Esophagus squamous epithelium (tissue), 5 donors: ENCODE measurements around the gene PCGF6. TPM values are rescaled to one million over a fixed set of nuclear protein-coding genes. Genes with fewer than 3 reads are reported as not detected.

Experiments used
- DNase-seq: peaks from one replicate; lab custom pipeline; 2025; lab: John Stamatoyannopoulos, UW
- H3K27ac ChIP-seq, 4 donors: fragments of 200-600 bp; sonication (generic); one replicate each; pipeline ENCODE4 v1.5.1; 2016 to 2019; ENCODE audit warnings: mild to moderate bottlenecking in 1 of 4
- H3K27me3 ChIP-seq, 4 donors: fragments of 200-600 bp; sonication (generic); 1 replicate in 3 of 4; 2 replicates in 1 of 4; pipeline versions ENCODE4 v1.5.1 to v1.6.0; 2017 to 2021; ENCODE audit warnings: antibody characterized with exemption in 1 of 4
- H3K36me3 ChIP-seq, 3 donors: fragments of 200-600 bp; sonication (generic); one replicate each; pipeline ENCODE4 v1.5.1; 2016 to 2019
- H3K4me1 ChIP-seq, 3 donors: fragments of 200-600 bp; sonication (generic); one replicate each; pipeline ENCODE4 v1.5.1; 2017 to 2019
- H3K4me3 ChIP-seq, 4 donors: fragments of 200-600 bp; sonication (generic); 1 replicate in 3 of 4; 2 replicates in 1 of 4; pipeline ENCODE4 v1.5.1; 2016 to 2019; ENCODE audit warnings: mild to moderate bottlenecking in 2 of 4, moderate library complexity in 1 of 4
- H3K9me3 ChIP-seq, 3 donors: fragments of 200-600 bp; sonication (generic); one replicate each; pipeline ENCODE4 v1.5.1; 2016 to 2019
- POLR2A ChIP-seq, 4 donors: fragments of 450-650 bp; IDR thresholded peaks; one replicate each; pipeline ENCODE4 v1.6.1; 2017; ENCODE audit warnings: antibody characterized with exemption in 4 of 4, mild to moderate bottlenecking in 4 of 4, moderate library complexity in 3 of 4
- WGBS, 2 donors: methylation state at CpG; one replicate each; pipeline ENCODE4 v1.1.5; 2018; 5-methylcytosine and 5-hydroxymethylcytosine counted together
- intact Hi-C: fragments of 100-400 bp; cut with DNase I; formaldehyde crosslinking; loops from one replicate; pipeline ENCODE4 v1.15.0; 2022
- total RNA-seq, 4 donors: library from RNA; depleted of rRNA; stranded (reverse); fragments of >200 nt; gene quantifications; one replicate each; pipeline ENCODE4 v1.1.0, GENCODE V29; 2016
- TF ChIP-seq, protein P1 (sequence below), 6 experiments: fragments of 450-650 bp in 4 of 6; fragments of 200-600 bp in 2 of 6; sonication (generic) in 2 of 6; IDR thresholded peaks; one replicate each; pipeline ENCODE4 v1.5.1; 2016 to 2019; ENCODE audit warnings: antibody characterized with exemption in 6 of 6, mild to moderate bottlenecking in 4 of 6, moderate library complexity in 4 of 6
- donor health status: DM: yes; HTN: yes; CAD: no.

The PCGF6 gene
- total RNA-seq, 4 donors from 2014 or later, result 3.3 to 11.3 (median 7.8) TPM

DNA sequence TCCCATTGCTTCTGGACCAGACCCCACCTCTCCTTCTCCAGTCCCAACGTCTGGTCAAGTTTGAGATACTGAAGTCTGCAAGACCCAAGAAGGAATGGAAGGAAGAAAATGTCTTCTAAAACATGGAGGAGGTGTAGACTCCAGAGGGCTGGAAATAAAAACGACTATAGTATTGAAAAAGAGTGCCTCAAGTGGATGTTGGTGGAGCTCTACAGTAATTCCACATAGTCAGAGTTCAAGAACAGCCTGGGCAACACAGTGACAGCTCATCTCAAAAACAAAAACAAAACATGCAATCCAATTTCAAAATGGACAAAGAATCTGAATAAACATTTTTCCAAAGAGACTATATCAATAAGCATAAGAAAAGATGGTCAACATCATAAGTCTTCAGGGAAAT, 2.3 kb upstream of the PCGF6 start:
- intact Hi-C loops, result no loop called here
- no peak overlapping the region for H3K27ac ChIP-seq
- TF ChIP-seq POLR2A (IDR thresholded peaks at IDR 0.05), result no peak
- H3K27me3 ChIP-seq, result no peaks in the 10 kb centered on the region
- peaks cover 0 to 6% (median 0%) of the 10 kb centered on the region in 3 donors for H3K36me3 ChIP-seq
- peaks cover 3 to 24% (median 7%) of the 10 kb centered on the region in 3 donors for H3K4me1 ChIP-seq
- WGBS, 2 donors, result 33 to 35% methylated on average over 2 of the region's 2 CpGs
- no peak overlapping the region for H3K4me3 ChIP-seq
- no peak for DNase-seq
- no peaks in the 10 kb centered on the region for H3K9me3 ChIP-seq

DNA sequence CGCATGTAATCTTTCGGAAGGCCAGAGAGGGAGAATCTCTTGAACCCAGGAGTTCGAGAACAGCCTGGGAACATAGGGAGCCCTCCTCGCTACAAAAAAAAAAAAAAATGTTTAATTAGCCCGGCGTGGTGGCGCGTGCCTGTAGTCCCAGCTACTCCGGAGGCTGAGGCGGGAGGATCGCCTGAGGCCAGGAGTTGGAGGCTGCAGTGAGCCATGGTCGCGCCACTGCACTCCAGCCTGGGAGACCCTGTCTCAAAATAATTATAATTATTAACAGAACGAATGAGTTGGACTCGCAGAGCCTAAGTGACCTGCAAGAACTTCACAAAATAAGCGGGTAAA, 794 bp downstream of the PCGF6 start:
- intact Hi-C loops, result no loop called here
- no peaks in the 10 kb centered on the region for H3K27me3 ChIP-seq
- no peaks in the 10 kb centered on the region for H3K9me3 ChIP-seq
- no peak for TF ChIP-seq POLR2A (IDR thresholded peaks at IDR 0.05)
- TF ChIP-seq, protein P1, sequence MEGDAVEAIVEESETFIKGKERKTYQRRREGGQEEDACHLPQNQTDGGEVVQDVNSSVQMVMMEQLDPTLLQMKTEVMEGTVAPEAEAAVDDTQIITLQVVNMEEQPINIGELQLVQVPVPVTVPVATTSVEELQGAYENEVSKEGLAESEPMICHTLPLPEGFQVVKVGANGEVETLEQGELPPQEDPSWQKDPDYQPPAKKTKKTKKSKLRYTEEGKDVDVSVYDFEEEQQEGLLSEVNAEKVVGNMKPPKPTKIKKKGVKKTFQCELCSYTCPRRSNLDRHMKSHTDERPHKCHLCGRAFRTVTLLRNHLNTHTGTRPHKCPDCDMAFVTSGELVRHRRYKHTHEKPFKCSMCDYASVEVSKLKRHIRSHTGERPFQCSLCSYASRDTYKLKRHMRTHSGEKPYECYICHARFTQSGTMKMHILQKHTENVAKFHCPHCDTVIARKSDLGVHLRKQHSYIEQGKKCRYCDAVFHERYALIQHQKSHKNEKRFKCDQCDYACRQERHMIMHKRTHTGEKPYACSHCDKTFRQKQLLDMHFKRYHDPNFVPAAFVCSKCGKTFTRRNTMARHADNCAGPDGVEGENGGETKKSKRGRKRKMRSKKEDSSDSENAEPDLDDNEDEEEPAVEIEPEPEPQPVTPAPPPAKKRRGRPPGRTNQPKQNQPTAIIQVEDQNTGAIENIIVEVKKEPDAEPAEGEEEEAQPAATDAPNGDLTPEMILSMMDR (IDR thresholded peaks at IDR 0.05), result no peak
- peak overlapping the region; percentile 79 to 90 (median 82) for H3K27ac ChIP-seq
- DNase-seq, result no peak
- peaks cover 0 to 37% (median 3%) of the 10 kb centered on the region in 3 donors for H3K36me3 ChIP-seq
- peak overlapping the region; percentile 66 to 93 (median 74) for H3K4me3 ChIP-seq
- peaks cover 3 to 24% (median 7%) of the 10 kb centered on the region in 3 donors for H3K4me1 ChIP-seq
- WGBS, 2 donors, result 51 to 56% methylated on average over 15 to 16 of the region's 16 CpGs

DNA sequence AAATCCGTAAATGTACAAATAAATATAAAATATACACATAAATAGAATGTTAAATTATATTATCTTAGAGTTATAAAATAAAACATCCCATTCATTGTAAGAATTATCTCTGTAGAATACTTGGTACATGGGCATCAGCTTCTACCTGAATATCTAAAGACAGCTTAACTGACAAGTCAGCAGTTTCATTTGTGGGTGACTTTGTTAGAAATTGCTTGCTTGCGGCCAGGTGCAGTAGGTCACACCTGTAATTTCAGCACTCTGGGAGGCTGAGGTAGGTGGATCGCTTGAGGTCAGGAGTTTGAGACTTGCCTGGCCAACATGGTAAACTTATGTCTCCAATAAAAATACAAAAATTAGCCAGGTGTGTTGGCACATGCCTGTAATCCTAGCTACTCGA, 14.6 kb downstream of the PCGF6 start:
- TF ChIP-seq POLR2A (IDR thresholded peaks at IDR 0.05), result no peak
- TF ChIP-seq, protein P1 (IDR thresholded peaks at IDR 0.05), result no peak
- intact Hi-C loops, result no loop called here

DNA sequence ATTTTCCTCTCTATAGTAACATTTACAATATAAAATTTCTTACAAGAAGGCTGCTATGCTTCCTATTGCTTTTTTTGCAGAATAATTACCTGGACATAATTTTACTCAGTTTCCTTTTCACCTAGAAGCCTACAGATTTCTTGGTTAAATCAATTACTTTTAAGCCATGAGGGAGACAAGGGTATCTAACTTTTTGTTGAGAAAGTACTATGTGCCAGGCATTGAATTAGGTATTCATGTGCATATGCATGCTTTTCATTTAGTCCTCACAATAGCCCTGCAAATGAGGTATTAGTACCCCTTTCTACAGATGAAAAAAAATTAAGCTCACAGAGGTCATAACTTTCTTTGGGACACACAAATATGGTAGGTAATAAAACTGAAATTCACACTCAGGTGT, 16.4 kb downstream of the PCGF6 start:
- H3K27me3 ChIP-seq, result no peaks in the 10 kb centered on the region
- no peak for DNase-seq
- TF ChIP-seq, protein P1 (IDR thresholded peaks at IDR 0.05), result no peak
- TF ChIP-seq POLR2A (IDR thresholded peaks at IDR 0.05), result no peak
- no peaks in the 10 kb centered on the region for H3K4me1 ChIP-seq
- intact Hi-C loops, result no loop called here
- H3K36me3 ChIP-seq, result peaks cover 0 to 81% (median 4%) of the 10 kb centered on the region in 3 donors
- no peak overlapping the region for H3K27ac ChIP-seq
- no peaks in the 10 kb centered on the region for H3K9me3 ChIP-seq
- no peak overlapping the region for H3K4me3 ChIP-seq

More for the DNA sequence above, 14.6 kb downstream of the PCGF6 start:
- WGBS, 2 donors, result 92 to 97% methylated on average over 4 of the region's 4 CpGs
- no peak for DNase-seq
- H3K36me3 ChIP-seq, result peaks cover 0 to 79% (median 4%) of the 10 kb centered on the region in 3 donors
- no peaks in the 10 kb centered on the region for H3K4me1 ChIP-seq
- H3K9me3 ChIP-seq, result no peaks in the 10 kb centered on the region
- H3K27me3 ChIP-seq, result no peaks in the 10 kb centered on the region
- H3K4me3 ChIP-seq, result no peak overlapping the region
- no peak overlapping the region for H3K27ac ChIP-seq

DNA sequence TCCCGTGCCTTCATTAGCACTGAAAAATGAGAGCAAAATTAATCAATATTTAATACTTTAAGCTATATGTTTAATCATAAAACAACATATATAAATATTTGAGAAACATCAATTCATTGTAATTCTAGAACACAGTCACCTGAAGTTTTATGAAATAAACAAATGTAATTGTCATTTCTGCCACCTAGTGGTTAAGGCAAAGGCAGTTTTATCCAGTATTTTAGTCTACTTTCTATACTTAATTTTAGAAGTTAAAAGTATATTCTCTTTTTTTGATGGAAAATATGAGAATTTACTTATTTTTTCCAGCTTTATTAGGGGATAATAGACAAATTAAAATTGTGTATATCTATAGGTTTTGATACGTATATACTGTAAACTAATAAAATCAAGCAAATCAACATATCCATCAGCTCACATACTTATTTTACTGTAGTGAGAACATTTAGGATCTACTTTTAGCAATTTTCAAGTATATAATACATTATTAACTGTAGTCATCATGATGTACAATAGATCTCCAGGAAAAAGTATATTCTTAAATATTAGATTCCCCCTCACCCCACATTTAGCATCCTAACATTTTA, 16.9 kb downstream of the PCGF6 start:
- intact Hi-C loops, result no loop called here

More for the DNA sequence above, 16.9 kb downstream of the PCGF6 start:
- H3K4me1 ChIP-seq, result no peaks in the 10 kb centered on the region
- no peak overlapping the region for H3K27ac ChIP-seq
- TF ChIP-seq, protein P1 (IDR thresholded peaks at IDR 0.05), result peak in 5 of 6 experiments; percentile 38 to 72 (median 60)
- TF ChIP-seq POLR2A (IDR thresholded peaks at IDR 0.05), result no peak
- 84 to 91% methylated on average over 2 of the region's 2 CpGs for WGBS, 2 donors
- peaks cover 0 to 81% (median 4%) of the 10 kb centered on the region in 3 donors for H3K36me3 ChIP-seq
- H3K9me3 ChIP-seq, result no peaks in the 10 kb centered on the region
- no peak for DNase-seq
- no peaks in the 10 kb centered on the region for H3K27me3 ChIP-seq
- H3K4me3 ChIP-seq, result no peak overlapping the region
